H9 (cell line): ENCODE results near the gene TEX54. TPM values are rescaled to one million over a fixed set of nuclear protein-coding genes. Genes with fewer than 3 reads are reported as not detected.

Experiments
- DNase-seq: peaks from one replicate; pipeline ENCODE4 v3.0.0-alpha.2; 2017
- H2AFZ ChIP-seq: one replicate; pipeline ENCODE4 v1.6.1; 2013; ENCODE audit warnings: mild to moderate bottlenecking, low read length, control low read depth, moderate library complexity
- H2AK5ac ChIP-seq: 2 replicates; pipeline ENCODE4 v1.6.1; 2013; ENCODE audit warnings: low read length, control low read depth, mixed read lengths; ENCODE audit not compliant: insufficient read length
- H2BK120ac ChIP-seq: one replicate; pipeline ENCODE4 v1.6.1; 2013; ENCODE audit warnings: low read depth, mild to moderate bottlenecking, low read length, control low read depth, inconsistent platforms; ENCODE audit not compliant: poor library complexity, severe bottlenecking
- H2BK12ac ChIP-seq: 2 replicates; pipeline ENCODE4 v1.6.1; 2013; ENCODE audit warnings: low read length, control low read depth, mixed read lengths, low read depth; ENCODE audit not compliant: insufficient read length
- H2BK15ac ChIP-seq: 2 replicates; pipeline ENCODE4 v1.6.1; 2013; ENCODE audit warnings: low read depth, low read length, control low read depth
- H2BK20ac ChIP-seq: one replicate; pipeline ENCODE4 v1.6.1; 2013; ENCODE audit warnings: low read depth, mild to moderate bottlenecking, low read length, control low read depth, inconsistent platforms; ENCODE audit not compliant: poor library complexity, severe bottlenecking
- H2BK5ac ChIP-seq: 2 replicates; pipeline ENCODE4 v1.6.1; 2013; ENCODE audit warnings: low read length, control low read depth, mixed read lengths; ENCODE audit not compliant: insufficient read length
- H3K14ac ChIP-seq: 2 replicates; pipeline ENCODE4 v1.6.1; 2013; ENCODE audit warnings: low read length, control low read depth; ENCODE audit not compliant: insufficient read depth
- H3K18ac ChIP-seq: 2 replicates; pipeline ENCODE4 v1.6.1; 2013; ENCODE audit warnings: low read depth, mild to moderate bottlenecking, mixed read lengths, low read length, control low read depth; ENCODE audit not compliant: insufficient read length
- H3K23ac ChIP-seq: 2 replicates; pipeline ENCODE4 v1.6.1; 2013; ENCODE audit warnings: low read length, control low read depth, mixed read lengths, low read depth; ENCODE audit not compliant: insufficient read length
- H3K23me2 ChIP-seq: 2 replicates; pipeline ENCODE4 v1.6.1; 2013; ENCODE audit warnings: low read depth, mild to moderate bottlenecking, mixed read lengths, low read length, control low read depth; ENCODE audit not compliant: insufficient read length, poor library complexity, severe bottlenecking
- H3K27ac ChIP-seq: 2 replicates; pipeline ENCODE4 v1.5.1; 2013; ENCODE audit warnings: low read length, control low read depth, mixed read lengths, low read depth; ENCODE audit not compliant: insufficient read length
- H3K27me3 ChIP-seq: 2 replicates; pipeline ENCODE4 v1.6.1; 2013; ENCODE audit warnings: low read length, control low read depth, inconsistent platforms; ENCODE audit not compliant: insufficient read depth
- H3K4ac ChIP-seq: 2 replicates; pipeline ENCODE4 v1.6.1; 2013; ENCODE audit warnings: low read depth, mild to moderate bottlenecking, control low read depth, inconsistent platforms, low read length, moderate library complexity
- H3K4me1 ChIP-seq: 2 replicates; pipeline ENCODE4 v1.6.1; 2013; ENCODE audit warnings: low read length, control low read depth, inconsistent platforms; ENCODE audit not compliant: insufficient read depth
- H3K4me2 ChIP-seq: 2 replicates; pipeline ENCODE4 v1.6.1; 2013; ENCODE audit warnings: low read length, control low read depth, mixed read lengths; ENCODE audit not compliant: insufficient read length, insufficient read depth
- H3K56ac ChIP-seq: 2 replicates; pipeline ENCODE4 v1.6.1; 2013; ENCODE audit warnings: low read depth, mild to moderate bottlenecking, mixed read lengths, low read length, control low read depth; ENCODE audit not compliant: insufficient read length
- H3K79me1 ChIP-seq: 2 replicates; pipeline ENCODE4 v1.6.1; 2013; ENCODE audit warnings: low read depth, mild to moderate bottlenecking, moderate library complexity, low read length, control low read depth, inconsistent platforms; ENCODE audit not compliant: insufficient read depth, poor library complexity, severe bottlenecking
- H3K79me2 ChIP-seq: 2 replicates; pipeline ENCODE4 v1.6.1; 2013; ENCODE audit warnings: low read length, control low read depth, inconsistent platforms; ENCODE audit not compliant: insufficient read depth
- H3K9ac ChIP-seq: 2 replicates; pipeline ENCODE4 v1.6.1; 2013; ENCODE audit warnings: low read length, control low read depth, mixed read lengths; ENCODE audit not compliant: insufficient read length; ENCODE audit errors: extremely low read depth
- H3K9me3 ChIP-seq: one replicate; pipeline ENCODE4 v1.6.1; 2013; ENCODE audit warnings: low read depth, low read length, inconsistent platforms; ENCODE audit not compliant: control insufficient read depth
- H3T11ph ChIP-seq: one replicate; pipeline ENCODE4 v1.6.1; 2013; ENCODE audit warnings: mild to moderate bottlenecking, low read length, control low read depth, inconsistent platforms
- H4K20me1 ChIP-seq: one replicate; pipeline ENCODE4 v1.6.1; 2013; ENCODE audit not compliant: control insufficient read depth, insufficient read length, insufficient read depth
- H4K5ac ChIP-seq: 2 replicates; pipeline ENCODE4 v1.6.1; 2013; ENCODE audit warnings: low read depth, mild to moderate bottlenecking, mixed read lengths, low read length, control low read depth; ENCODE audit not compliant: insufficient read length
- H4K8ac ChIP-seq: replicated peaks from 2 replicates; pipeline ENCODE4 v1.6.1; 2013; ENCODE audit warnings: low read length, control low read depth, mixed read lengths, low read depth; ENCODE audit not compliant: insufficient read length
- H4K91ac ChIP-seq: 2 replicates; pipeline ENCODE4 v1.6.1; 2013; ENCODE audit warnings: low read depth, mild to moderate bottlenecking, moderate library complexity, mixed read lengths, low read length, control low read depth; ENCODE audit not compliant: insufficient read length
- H3K27ac Mint-ChIP-seq, 3 experiments: 2 replicates in 2 of 3; 3 replicates in 1 of 3; pipeline ENCODE4 v1.8.0; 2020 to 2021; ENCODE audit warnings: mixed read lengths in 3 of 3, mild to moderate bottlenecking in 1 of 3, moderate library complexity in 1 of 3
- H3K27me3 Mint-ChIP-seq: 2 replicates; pipeline ENCODE4 v1.8.0; 2021; ENCODE audit warnings: low read depth, mild to moderate bottlenecking, moderate library complexity, mixed read lengths
- H3K36me3 Mint-ChIP-seq, 3 experiments: 2 replicates in 2 of 3; 3 replicates in 1 of 3; pipeline ENCODE4 v1.8.0; 2020 to 2021; ENCODE audit warnings: low read depth in 3 of 3, mixed read lengths in 3 of 3; ENCODE audit not compliant: insufficient read depth in 1 of 3
- H3K4me1 Mint-ChIP-seq, 2 experiments: 2 replicates each; pipeline ENCODE4 v1.8.0; 2020; ENCODE audit warnings: mixed read lengths in 2 of 2
- H3K4me3 Mint-ChIP-seq, 2 experiments: 2 replicates in 1 of 2; 3 replicates in 1 of 2; pipeline ENCODE4 v1.8.0; 2020 to 2021; ENCODE audit warnings: mild to moderate bottlenecking in 2 of 2, mixed read lengths in 2 of 2, moderate library complexity in 1 of 2
- H3K9me3 Mint-ChIP-seq, 2 experiments: 2 replicates in 1 of 2; 3 replicates in 1 of 2; pipeline ENCODE4 v1.8.0; 2020; ENCODE audit warnings: mild to moderate bottlenecking in 2 of 2, mixed read lengths in 2 of 2, moderate library complexity in 1 of 2
- WGBS: extraction: QIAGEN DNeasy Blood & Tissue Kit; methylation state at CpG from one replicate; pipeline ENCODE4 v1.1.7; 2013; ENCODE audit warnings: missing lambda C conversion rate, low lambda C conversion rate, mixed read lengths; ENCODE audit not compliant: insufficient read length; ENCODE audit errors: extremely low coverage; 5-methylcytosine and 5-hydroxymethylcytosine counted together
- total RNA-seq: library from RNA; stranded (reverse); gene quantifications from 2 replicates; pipeline ENCODE4 v1.2.1, GENCODE V29; 2021
- TF ChIP-seq, protein P1 (sequence below): fragments of 200-600 bp; sonication (generic); conservative IDR thresholded peaks from 3 replicates; pipeline ENCODE4 v1.8.0; 2021; ENCODE audit warnings: antibody characterized with exemption, mild to moderate bottlenecking

The TEX54 gene
- total RNA-seq, 1 experiment from 2014 or later, result 1.2 TPM

DNA sequence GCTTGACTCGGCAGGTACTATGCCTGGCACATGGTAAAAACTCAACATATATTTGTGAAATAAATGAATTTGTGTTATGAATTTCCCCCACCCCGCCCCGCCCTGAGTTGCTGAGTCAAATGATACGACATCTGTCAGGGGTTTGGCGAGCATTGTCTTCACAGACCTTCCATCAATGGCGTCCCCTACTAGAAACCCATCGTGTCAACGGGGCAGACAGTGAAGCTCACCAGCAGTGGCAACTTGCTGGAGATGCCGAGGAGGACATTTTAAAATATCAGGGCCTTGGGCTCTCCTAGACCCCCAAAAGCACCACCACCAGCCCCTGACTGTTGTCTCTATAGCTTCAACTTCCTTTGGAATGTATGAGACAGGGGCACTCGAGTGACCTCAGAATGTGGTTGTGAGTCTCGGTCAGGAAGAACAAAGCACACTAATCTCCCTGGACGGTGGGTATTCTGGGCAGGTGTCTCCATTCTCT, 26.6 kb downstream of the TEX54 start:
- Histone ChIP-seq H2BK15ac (no peak overlapping the region), H3K4me2 (peak overlapping the region; percentile 55), H3K79me2 (peaks cover 6% of the 10 kb centered on the region; the same call in 1 of the 2 replicates), H4K5ac (no peak overlapping the region), H3T11ph (no peak overlapping the region), H3K23ac (no peak overlapping the region), H2BK12ac (no peak overlapping the region), H4K91ac (no peak overlapping the region), H3K56ac (no peak overlapping the region), H4K8ac (no peak overlapping the region), H2BK120ac (no peak overlapping the region), H3K27ac (no peak overlapping the region), H3K9me3 (no peaks in the 10 kb centered on the region), H2AFZ (no peak overlapping the region), H2BK5ac (no peak overlapping the region), H2AK5ac (no peak overlapping the region), H3K4me1 (no peaks in the 10 kb centered on the region), H3K14ac (no peak overlapping the region), H3K27me3 (no peaks in the 10 kb centered on the region), H3K79me1 (peaks cover 2% of the 10 kb centered on the region), H3K18ac (no peak overlapping the region), H3K23me2 (peaks cover 9% of the 10 kb centered on the region), H3K4ac (no peak overlapping the region), H3K9ac (peak overlapping the region; percentile 39), H2BK20ac (no peak overlapping the region), H4K20me1 (no peaks in the 10 kb centered on the region)
- Mint-ChIP-seq H3K27ac (peak overlapping the region; percentile 31 to 87 (median 68); a peak in 4 of 7 replicates), H3K4me3 (peak overlapping the region; percentile 96 to 99), H3K4me1 (peaks cover 19 to 20% of the 10 kb centered on the region in 2 experiments), H3K27me3 (no peaks in the 10 kb centered on the region; the same call in 1 of the 2 replicates), H3K36me3 (peaks cover 20 to 35% (median 26%) of the 10 kb centered on the region in 3 experiments; a peak in 6 of 7 replicates), H3K9me3 (no peaks in the 10 kb centered on the region)
- WGBS, result no CpG with 5 or more reads among the region's 12 CpGs
- TF ChIP-seq, protein P1, sequence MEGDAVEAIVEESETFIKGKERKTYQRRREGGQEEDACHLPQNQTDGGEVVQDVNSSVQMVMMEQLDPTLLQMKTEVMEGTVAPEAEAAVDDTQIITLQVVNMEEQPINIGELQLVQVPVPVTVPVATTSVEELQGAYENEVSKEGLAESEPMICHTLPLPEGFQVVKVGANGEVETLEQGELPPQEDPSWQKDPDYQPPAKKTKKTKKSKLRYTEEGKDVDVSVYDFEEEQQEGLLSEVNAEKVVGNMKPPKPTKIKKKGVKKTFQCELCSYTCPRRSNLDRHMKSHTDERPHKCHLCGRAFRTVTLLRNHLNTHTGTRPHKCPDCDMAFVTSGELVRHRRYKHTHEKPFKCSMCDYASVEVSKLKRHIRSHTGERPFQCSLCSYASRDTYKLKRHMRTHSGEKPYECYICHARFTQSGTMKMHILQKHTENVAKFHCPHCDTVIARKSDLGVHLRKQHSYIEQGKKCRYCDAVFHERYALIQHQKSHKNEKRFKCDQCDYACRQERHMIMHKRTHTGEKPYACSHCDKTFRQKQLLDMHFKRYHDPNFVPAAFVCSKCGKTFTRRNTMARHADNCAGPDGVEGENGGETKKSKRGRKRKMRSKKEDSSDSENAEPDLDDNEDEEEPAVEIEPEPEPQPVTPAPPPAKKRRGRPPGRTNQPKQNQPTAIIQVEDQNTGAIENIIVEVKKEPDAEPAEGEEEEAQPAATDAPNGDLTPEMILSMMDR, result no peak
- no peak for DNase-seq
